A673 (cell line): ENCODE data around the gene YKT6. TPM values are rescaled to one million over a fixed set of nuclear protein-coding genes. Genes with fewer than 3 reads are reported as not detected.

ENCODE experiments used
- BruUV-seq: library from RNA; stranded (reverse); fragments of 400-500 nt; replicated peaks from 2 replicates; lab custom pipeline; 2021; lab: Mats Ljungman, UMichigan
- CTCF ChIA-PET: fragments of 300-600 bp; sonication (Branson Sonifier 250); formaldehyde crosslinking; loops from one replicate; lab custom pipeline; 2022; ENCODE audit warnings: antibody characterized with exemption; lab: Charles Lee
- POLR2A ChIA-PET: fragments of 300-600 bp; sonication (Branson Sonifier 250); formaldehyde crosslinking; loops from one replicate; lab custom pipeline; 2022; ENCODE audit warnings: antibody characterized with exemption; ENCODE audit not compliant: low non-redundant PET; lab: Charles Lee
- DNase-seq: peaks from one replicate; pipeline ENCODE4 v3.0.0-alpha.2; 2015; ENCODE audit warnings: low spot score
- H3K27ac ChIP-seq: fragments of 200-600 bp; sonication (generic); 2 replicates; pipeline ENCODE4 v1.5.1; 2016; ENCODE audit warnings: mixed run types, low read depth, mild to moderate bottlenecking, mixed read lengths, antibody characterized with exemption, low read length; ENCODE audit not compliant: poor library complexity, severe bottlenecking
- H3K27me3 ChIP-seq: fragments of 200-600 bp; sonication (generic); replicated peaks from 2 replicates; pipeline ENCODE4 v1.6.1; 2017; ENCODE audit warnings: mixed run types, low read depth, mild to moderate bottlenecking, mixed read lengths, antibody characterized with exemption, low read length; ENCODE audit not compliant: insufficient read depth, poor library complexity
- H3K36me3 ChIP-seq: fragments of 200-600 bp; sonication (generic); 2 replicates; pipeline ENCODE4 v1.6.1; 2016; ENCODE audit warnings: mixed run types, mild to moderate bottlenecking, mixed read lengths, antibody characterized with exemption, low read length; ENCODE audit not compliant: insufficient read depth, poor library complexity, severe bottlenecking
- H3K4me1 ChIP-seq: fragments of 200-600 bp; sonication (generic); 2 replicates; pipeline ENCODE4 v1.6.1; 2017; ENCODE audit warnings: mixed run types, mild to moderate bottlenecking, mixed read lengths, antibody characterized with exemption, low read length; ENCODE audit not compliant: insufficient read depth, poor library complexity, severe bottlenecking
- H3K4me3 ChIP-seq: fragments of 200-600 bp; sonication (generic); 2 replicates; pipeline ENCODE4 v1.5.1; 2016; ENCODE audit warnings: low read depth, mixed run types, mild to moderate bottlenecking, mixed read lengths, low read length; ENCODE audit not compliant: poor library complexity, severe bottlenecking
- H3K9me3 ChIP-seq: fragments of 200-600 bp; sonication (generic); 2 replicates; pipeline ENCODE4 v1.6.1; 2016; ENCODE audit warnings: mixed run types, low read depth, mild to moderate bottlenecking, mixed read lengths, antibody characterized with exemption, low read length; ENCODE audit not compliant: poor library complexity, severe bottlenecking
- EZH2 ChIP-seq: fragments of 200-600 bp; sonication (generic); IDR thresholded peaks from 2 replicates; pipeline ENCODE4 v1.6.1; 2017; ENCODE audit warnings: borderline replicate concordance, low read depth, mild to moderate bottlenecking, mixed read lengths, antibody characterized with exemption, low read length; ENCODE audit not compliant: poor library complexity, severe bottlenecking
- intact Hi-C: fragments of 100-400 bp; cut with micrococcal nuclease; formaldehyde crosslinking; loops from one replicate; pipeline ENCODE4 v1.10.0; 2022; ENCODE audit not compliant: unreplicated experiment
- total RNA-seq: library from RNA; stranded (reverse); gene quantifications from 2 replicates; pipeline ENCODE4 v1.2.3, GENCODE V29; 2021
- TF ChIP-seq, protein P1 (sequence below): fragments of 300-800, 200-600 bp; sonication (generic); conservative IDR thresholded peaks from 2 replicates; pipeline ENCODE4 v1.5.1; 2017; ENCODE audit warnings: low read depth, mild to moderate bottlenecking, antibody characterized with exemption, low read length, moderate library complexity, mixed read lengths

YKT6 gene
- total RNA-seq, 1 experiment from 2014 or later: 140 TPM

DNA sequence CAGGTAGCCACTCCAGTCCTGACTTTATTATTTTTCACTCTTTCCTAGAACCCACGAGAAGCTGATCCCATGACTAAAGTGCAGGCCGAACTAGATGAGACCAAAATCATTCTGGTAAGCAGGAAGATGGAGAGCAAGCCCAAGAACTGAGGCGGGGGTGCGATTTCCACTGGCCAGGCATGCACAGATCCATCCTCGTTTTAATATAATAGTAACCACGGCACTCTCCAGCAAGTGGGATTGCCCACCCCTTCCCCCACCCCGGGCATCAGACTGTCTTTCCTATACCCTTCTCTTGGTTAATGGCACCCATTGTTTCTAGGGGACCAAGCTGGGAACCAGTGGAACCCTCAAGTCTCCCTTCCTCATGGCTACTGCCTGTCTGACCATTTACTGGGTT, 7.3 kb downstream of the YKT6 start:
- H3K36me3 ChIP-seq: peaks cover 61% of the 10 kb centered on the region
- intact Hi-C loops: no loop called here
- H3K27ac ChIP-seq: no peak overlapping the region
- no peaks in the 10 kb centered on the region for H3K27me3 ChIP-seq
- ChIA-PET POLR2A (no interaction called here), CTCF (no interaction called here)
- no TSS peak for BruUV-seq
- H3K9me3 ChIP-seq: no peaks in the 10 kb centered on the region
- H3K4me1 ChIP-seq: peaks cover 7% of the 10 kb centered on the region
- DNase-seq: no peak
- no peak overlapping the region for H3K4me3 ChIP-seq
- TF ChIP-seq, protein P1, sequence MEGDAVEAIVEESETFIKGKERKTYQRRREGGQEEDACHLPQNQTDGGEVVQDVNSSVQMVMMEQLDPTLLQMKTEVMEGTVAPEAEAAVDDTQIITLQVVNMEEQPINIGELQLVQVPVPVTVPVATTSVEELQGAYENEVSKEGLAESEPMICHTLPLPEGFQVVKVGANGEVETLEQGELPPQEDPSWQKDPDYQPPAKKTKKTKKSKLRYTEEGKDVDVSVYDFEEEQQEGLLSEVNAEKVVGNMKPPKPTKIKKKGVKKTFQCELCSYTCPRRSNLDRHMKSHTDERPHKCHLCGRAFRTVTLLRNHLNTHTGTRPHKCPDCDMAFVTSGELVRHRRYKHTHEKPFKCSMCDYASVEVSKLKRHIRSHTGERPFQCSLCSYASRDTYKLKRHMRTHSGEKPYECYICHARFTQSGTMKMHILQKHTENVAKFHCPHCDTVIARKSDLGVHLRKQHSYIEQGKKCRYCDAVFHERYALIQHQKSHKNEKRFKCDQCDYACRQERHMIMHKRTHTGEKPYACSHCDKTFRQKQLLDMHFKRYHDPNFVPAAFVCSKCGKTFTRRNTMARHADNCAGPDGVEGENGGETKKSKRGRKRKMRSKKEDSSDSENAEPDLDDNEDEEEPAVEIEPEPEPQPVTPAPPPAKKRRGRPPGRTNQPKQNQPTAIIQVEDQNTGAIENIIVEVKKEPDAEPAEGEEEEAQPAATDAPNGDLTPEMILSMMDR: no peak
- no peak for TF ChIP-seq EZH2

DNA sequence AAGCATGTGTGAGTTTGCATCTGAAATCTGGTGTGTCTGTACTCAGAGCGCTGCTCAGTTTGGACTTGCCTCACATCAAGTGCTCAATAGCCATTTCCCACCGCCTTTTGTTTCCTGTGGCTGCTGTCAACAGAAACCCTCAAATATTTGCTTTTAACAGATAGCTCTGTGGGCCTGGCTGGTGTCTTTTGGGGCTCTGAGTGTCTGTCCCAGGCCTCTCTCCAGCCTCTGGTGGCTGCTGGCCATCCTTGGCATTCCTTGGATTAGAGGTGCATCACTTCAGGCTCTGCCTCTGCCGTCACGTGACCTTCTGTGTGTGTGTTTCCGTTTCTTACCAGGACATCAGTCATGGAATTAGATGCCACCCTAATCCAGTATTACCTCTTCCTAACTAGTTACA, 9.3 kb downstream of the YKT6 start:
- Histone ChIP-seq H3K27ac (no peak overlapping the region), H3K36me3 (peaks cover 54% of the 10 kb centered on the region), H3K4me3 (no peak overlapping the region), H3K4me1 (peaks cover 7% of the 10 kb centered on the region), H3K9me3 (no peaks in the 10 kb centered on the region), H3K27me3 (no peaks in the 10 kb centered on the region)
- TF ChIP-seq EZH2: no peak
- TF ChIP-seq, protein P1: no peak
- ChIA-PET POLR2A (no interaction called here), CTCF (no interaction called here)
- intact Hi-C loops: no loop called here
- no TSS peak for BruUV-seq
- no peak for DNase-seq

DNA sequence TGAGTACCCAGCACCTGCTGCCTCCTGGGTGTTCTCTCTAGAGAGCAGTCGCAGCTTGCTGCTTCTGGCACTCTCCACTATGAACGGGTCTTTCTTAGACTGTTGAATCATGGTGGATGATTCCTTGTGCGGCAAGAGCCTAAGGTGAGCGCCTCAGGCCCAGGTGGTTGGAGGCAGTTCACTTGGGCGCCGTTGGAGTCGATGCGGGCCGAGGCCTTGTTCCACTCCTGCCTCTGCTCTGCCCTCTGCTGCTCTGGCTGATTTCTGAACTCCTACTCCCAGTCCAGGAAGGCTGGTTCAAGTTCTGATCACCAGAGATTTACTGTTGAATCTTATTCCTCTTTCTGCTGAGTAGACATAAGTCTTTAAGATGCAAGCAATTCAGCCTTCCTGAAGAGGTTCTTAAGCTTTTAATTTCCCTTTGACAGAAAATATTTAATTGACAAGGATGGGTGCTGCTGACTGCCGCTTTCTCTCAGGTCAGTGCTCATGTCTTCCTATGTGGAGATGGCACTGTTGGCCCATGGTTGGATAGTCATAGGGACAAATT, 10.4 kb downstream of the YKT6 start:
- H3K4me1 ChIP-seq: peaks cover 7% of the 10 kb centered on the region
- H3K36me3 ChIP-seq: peaks cover 43% of the 10 kb centered on the region
- POLR2A ChIA-PET: no interaction called here
- no peak for DNase-seq
- H3K27me3 ChIP-seq: no peaks in the 10 kb centered on the region
- intact Hi-C loops: no loop called here
- no peak for TF ChIP-seq EZH2
- TF ChIP-seq, protein P1: no peak
- H3K4me3 ChIP-seq: no peak overlapping the region
- CTCF ChIA-PET: interaction anchor here (0.8 kb wide), 1 partner anchor 29 kb away, joined by 4 read pairs; no protein-coding TSS in a partner anchor
- no TSS peak for BruUV-seq
- H3K27ac ChIP-seq: peak overlapping the region; percentile 35
- no peaks in the 10 kb centered on the region for H3K9me3 ChIP-seq
